H9 (cell line): Measurements from ENCODE around the gene LCN2. TPM values are rescaled to one million over a fixed set of nuclear protein-coding genes. Genes with fewer than 3 reads are reported as not detected.

Experiments used
- DNase-seq: peaks from one replicate; pipeline ENCODE4 v3.0.0-alpha.2; 2017
- H2AFZ ChIP-seq: one replicate; pipeline ENCODE4 v1.6.1; 2013; ENCODE audit warnings: mild to moderate bottlenecking, low read length, control low read depth, moderate library complexity
- H2AK5ac ChIP-seq: 2 replicates; pipeline ENCODE4 v1.6.1; 2013; ENCODE audit warnings: low read length, control low read depth, mixed read lengths; ENCODE audit not compliant: insufficient read length
- H2BK120ac ChIP-seq: one replicate; pipeline ENCODE4 v1.6.1; 2013; ENCODE audit warnings: low read depth, mild to moderate bottlenecking, low read length, control low read depth, inconsistent platforms; ENCODE audit not compliant: poor library complexity, severe bottlenecking
- H2BK12ac ChIP-seq: 2 replicates; pipeline ENCODE4 v1.6.1; 2013; ENCODE audit warnings: low read length, control low read depth, mixed read lengths, low read depth; ENCODE audit not compliant: insufficient read length
- H2BK15ac ChIP-seq: 2 replicates; pipeline ENCODE4 v1.6.1; 2013; ENCODE audit warnings: low read depth, low read length, control low read depth
- H2BK20ac ChIP-seq: one replicate; pipeline ENCODE4 v1.6.1; 2013; ENCODE audit warnings: low read depth, mild to moderate bottlenecking, low read length, control low read depth, inconsistent platforms; ENCODE audit not compliant: poor library complexity, severe bottlenecking
- H2BK5ac ChIP-seq: 2 replicates; pipeline ENCODE4 v1.6.1; 2013; ENCODE audit warnings: low read length, control low read depth, mixed read lengths; ENCODE audit not compliant: insufficient read length
- H3K14ac ChIP-seq: 2 replicates; pipeline ENCODE4 v1.6.1; 2013; ENCODE audit warnings: low read length, control low read depth; ENCODE audit not compliant: insufficient read depth
- H3K18ac ChIP-seq: 2 replicates; pipeline ENCODE4 v1.6.1; 2013; ENCODE audit warnings: low read depth, mild to moderate bottlenecking, mixed read lengths, low read length, control low read depth; ENCODE audit not compliant: insufficient read length
- H3K23ac ChIP-seq: 2 replicates; pipeline ENCODE4 v1.6.1; 2013; ENCODE audit warnings: low read length, control low read depth, mixed read lengths, low read depth; ENCODE audit not compliant: insufficient read length
- H3K23me2 ChIP-seq: 2 replicates; pipeline ENCODE4 v1.6.1; 2013; ENCODE audit warnings: low read depth, mild to moderate bottlenecking, mixed read lengths, low read length, control low read depth; ENCODE audit not compliant: insufficient read length, poor library complexity, severe bottlenecking
- H3K27ac ChIP-seq: 2 replicates; pipeline ENCODE4 v1.5.1; 2013; ENCODE audit warnings: low read length, control low read depth, mixed read lengths, low read depth; ENCODE audit not compliant: insufficient read length
- H3K27me3 ChIP-seq: 2 replicates; pipeline ENCODE4 v1.6.1; 2013; ENCODE audit warnings: low read length, control low read depth, inconsistent platforms; ENCODE audit not compliant: insufficient read depth
- H3K4ac ChIP-seq: 2 replicates; pipeline ENCODE4 v1.6.1; 2013; ENCODE audit warnings: low read depth, mild to moderate bottlenecking, control low read depth, inconsistent platforms, low read length, moderate library complexity
- H3K4me1 ChIP-seq: 2 replicates; pipeline ENCODE4 v1.6.1; 2013; ENCODE audit warnings: low read length, control low read depth, inconsistent platforms; ENCODE audit not compliant: insufficient read depth
- H3K4me2 ChIP-seq: 2 replicates; pipeline ENCODE4 v1.6.1; 2013; ENCODE audit warnings: low read length, control low read depth, mixed read lengths; ENCODE audit not compliant: insufficient read length, insufficient read depth
- H3K56ac ChIP-seq: 2 replicates; pipeline ENCODE4 v1.6.1; 2013; ENCODE audit warnings: low read depth, mild to moderate bottlenecking, mixed read lengths, low read length, control low read depth; ENCODE audit not compliant: insufficient read length
- H3K79me1 ChIP-seq: 2 replicates; pipeline ENCODE4 v1.6.1; 2013; ENCODE audit warnings: low read depth, mild to moderate bottlenecking, moderate library complexity, low read length, control low read depth, inconsistent platforms; ENCODE audit not compliant: insufficient read depth, poor library complexity, severe bottlenecking
- H3K79me2 ChIP-seq: 2 replicates; pipeline ENCODE4 v1.6.1; 2013; ENCODE audit warnings: low read length, control low read depth, inconsistent platforms; ENCODE audit not compliant: insufficient read depth
- H3K9ac ChIP-seq: 2 replicates; pipeline ENCODE4 v1.6.1; 2013; ENCODE audit warnings: low read length, control low read depth, mixed read lengths; ENCODE audit not compliant: insufficient read length; ENCODE audit errors: extremely low read depth
- H3K9me3 ChIP-seq: one replicate; pipeline ENCODE4 v1.6.1; 2013; ENCODE audit warnings: low read depth, low read length, inconsistent platforms; ENCODE audit not compliant: control insufficient read depth
- H3T11ph ChIP-seq: one replicate; pipeline ENCODE4 v1.6.1; 2013; ENCODE audit warnings: mild to moderate bottlenecking, low read length, control low read depth, inconsistent platforms
- H4K20me1 ChIP-seq: one replicate; pipeline ENCODE4 v1.6.1; 2013; ENCODE audit not compliant: control insufficient read depth, insufficient read length, insufficient read depth
- H4K5ac ChIP-seq: 2 replicates; pipeline ENCODE4 v1.6.1; 2013; ENCODE audit warnings: low read depth, mild to moderate bottlenecking, mixed read lengths, low read length, control low read depth; ENCODE audit not compliant: insufficient read length
- H4K8ac ChIP-seq: replicated peaks from 2 replicates; pipeline ENCODE4 v1.6.1; 2013; ENCODE audit warnings: low read length, control low read depth, mixed read lengths, low read depth; ENCODE audit not compliant: insufficient read length
- H4K91ac ChIP-seq: 2 replicates; pipeline ENCODE4 v1.6.1; 2013; ENCODE audit warnings: low read depth, mild to moderate bottlenecking, moderate library complexity, mixed read lengths, low read length, control low read depth; ENCODE audit not compliant: insufficient read length
- H3K27ac Mint-ChIP-seq, 3 experiments: 2 replicates in 2 of 3; 3 replicates in 1 of 3; pipeline ENCODE4 v1.8.0; 2020 to 2021; ENCODE audit warnings: mixed read lengths in 3 of 3, mild to moderate bottlenecking in 1 of 3, moderate library complexity in 1 of 3
- H3K27me3 Mint-ChIP-seq: 2 replicates; pipeline ENCODE4 v1.8.0; 2021; ENCODE audit warnings: low read depth, mild to moderate bottlenecking, moderate library complexity, mixed read lengths
- H3K36me3 Mint-ChIP-seq, 3 experiments: 2 replicates in 2 of 3; 3 replicates in 1 of 3; pipeline ENCODE4 v1.8.0; 2020 to 2021; ENCODE audit warnings: low read depth in 3 of 3, mixed read lengths in 3 of 3; ENCODE audit not compliant: insufficient read depth in 1 of 3
- H3K4me1 Mint-ChIP-seq, 2 experiments: 2 replicates each; pipeline ENCODE4 v1.8.0; 2020; ENCODE audit warnings: mixed read lengths in 2 of 2
- H3K4me3 Mint-ChIP-seq, 2 experiments: 2 replicates in 1 of 2; 3 replicates in 1 of 2; pipeline ENCODE4 v1.8.0; 2020 to 2021; ENCODE audit warnings: mild to moderate bottlenecking in 2 of 2, mixed read lengths in 2 of 2, moderate library complexity in 1 of 2
- H3K9me3 Mint-ChIP-seq, 2 experiments: 2 replicates in 1 of 2; 3 replicates in 1 of 2; pipeline ENCODE4 v1.8.0; 2020; ENCODE audit warnings: mild to moderate bottlenecking in 2 of 2, mixed read lengths in 2 of 2, moderate library complexity in 1 of 2
- CTCF ChIP-seq: fragments of 200-600 bp; sonication (generic); conservative IDR thresholded peaks from 3 replicates; pipeline ENCODE4 v1.8.0; 2021; ENCODE audit warnings: antibody characterized with exemption, mild to moderate bottlenecking
- WGBS: extraction: QIAGEN DNeasy Blood & Tissue Kit; methylation state at CpG from one replicate; pipeline ENCODE4 v1.1.7; 2013; ENCODE audit warnings: missing lambda C conversion rate, low lambda C conversion rate, mixed read lengths; ENCODE audit not compliant: insufficient read length; ENCODE audit errors: extremely low coverage; 5-methylcytosine and 5-hydroxymethylcytosine counted together
- total RNA-seq: library from RNA; stranded (reverse); gene quantifications from 2 replicates; pipeline ENCODE4 v1.2.1, GENCODE V29; 2021

LCN2 gene
- total RNA-seq, 1 experiment from 2014 or later, result not detected

- H3K27me3 ChIP-seq, result no peaks in the 10 kb centered on the region
- no peak overlapping the region for H2AK5ac ChIP-seq
- DNase-seq, result no peak
- H3K56ac ChIP-seq, result no peak overlapping the region
- H2BK5ac ChIP-seq, result no peak overlapping the region
- no peak overlapping the region for H3T11ph ChIP-seq
- no peak overlapping the region for H3K27ac ChIP-seq
- H3K9me3 Mint-ChIP-seq, result no peaks in the 10 kb centered on the region
- no peak overlapping the region for H2AFZ ChIP-seq
- no peak overlapping the region for H4K5ac ChIP-seq
- H3K27me3 Mint-ChIP-seq, result peaks cover 10% of the 10 kb centered on the region
- H3K79me2 ChIP-seq, result no peaks in the 10 kb centered on the region
- no peak overlapping the region for H4K8ac ChIP-seq
- no peak overlapping the region for H2BK20ac ChIP-seq
- no peak overlapping the region for H2BK15ac ChIP-seq
- peaks cover 11 to 18% of the 10 kb centered on the region in 2 experiments for H3K4me1 Mint-ChIP-seq
- no peak overlapping the region for H3K23ac ChIP-seq
- H3K4ac ChIP-seq, result no peak overlapping the region
- H3K27ac Mint-ChIP-seq, result no peak overlapping the region; a peak in 1 of 7 replicates
- no CpG with 5 or more reads among the region's 5 CpGs for WGBS
- no peaks in the 10 kb centered on the region for H3K9me3 ChIP-seq
- TF ChIP-seq CTCF, result no peak
- no peak overlapping the region for H3K4me2 ChIP-seq
- H3K36me3 Mint-ChIP-seq, result no peaks in the 10 kb centered on the region
- no peaks in the 10 kb centered on the region for H3K4me1 ChIP-seq
- no peaks in the 10 kb centered on the region for H3K79me1 ChIP-seq
- H4K91ac ChIP-seq, result no peak overlapping the region
- H3K23me2 ChIP-seq, result no peaks in the 10 kb centered on the region
- no peak overlapping the region for H3K9ac ChIP-seq
- no peak overlapping the region for H3K18ac ChIP-seq
- no peak overlapping the region for H2BK120ac ChIP-seq
- H3K4me3 Mint-ChIP-seq, result no peak overlapping the region
- H4K20me1 ChIP-seq, result no peaks in the 10 kb centered on the region
- H3K14ac ChIP-seq, result no peak overlapping the region
- H2BK12ac ChIP-seq, result no peak overlapping the region
Measured at GRCh38 chr9:128148509-128149000, 698 bp upstream of the LCN2 start.
